Activated T-cell treated with anti-CD3 and anti-CD28 coated beads, Interleukin-2, amount 50 U/mL, for 72 hours (primary cell): ENCODE measurements around the gene OR5B3. TPM values are rescaled to one million over a fixed set of nuclear protein-coding genes. Genes with fewer than 3 reads are reported as not detected.

Source experiments
- ATAC-seq, 2 donors: fragments of 150-1000 bp; cut with Tn5 transposase; replicated peaks in 1 of 2; 2 replicates each; pipeline ENCODE4 v1.10.0; 2021; ENCODE audit warnings: moderate library complexity in 2 of 2, mild to moderate bottlenecking in 1 of 2
- DNase-seq, 2 donors: peaks; one replicate each; pipeline ENCODE4 v3.0.0; 2021 to 2022; ENCODE audit warnings: mixed read lengths in 1 of 2
- H3K27ac Mint-ChIP-seq: one replicate; pipeline ENCODE4 v1.8.0; 2022; ENCODE audit warnings: mild to moderate bottlenecking, moderate library complexity, mixed read lengths
- H3K27me3 Mint-ChIP-seq: one replicate; pipeline ENCODE4 v1.8.0; 2022; ENCODE audit warnings: low read depth, mixed read lengths
- H3K36me3 Mint-ChIP-seq, 2 donors: one replicate each; pipeline ENCODE4 v1.8.0; 2022; ENCODE audit warnings: mixed read lengths in 2 of 2, mild to moderate bottlenecking in 1 of 2; ENCODE audit not compliant: insufficient read depth in 2 of 2
- H3K4me1 Mint-ChIP-seq: one replicate; pipeline ENCODE4 v1.8.0; 2022; ENCODE audit warnings: low read depth, mixed read lengths
- H3K4me3 Mint-ChIP-seq, 2 donors: one replicate each; pipeline ENCODE4 v1.8.0; 2022; ENCODE audit warnings: mild to moderate bottlenecking in 2 of 2, mixed read lengths in 2 of 2, moderate library complexity in 2 of 2
- H3K9me3 Mint-ChIP-seq, 2 donors: one replicate each; pipeline ENCODE4 v1.8.0; 2022; ENCODE audit warnings: mixed read lengths in 2 of 2
- total RNA-seq, 2 donors: library from RNA; stranded (reverse); gene quantifications; one replicate each; pipeline ENCODE4 v1.2.3, GENCODE V29; 2022

Gene OR5B3
- total RNA-seq, 2 donors from 2014 or later, result not detected

DNA sequence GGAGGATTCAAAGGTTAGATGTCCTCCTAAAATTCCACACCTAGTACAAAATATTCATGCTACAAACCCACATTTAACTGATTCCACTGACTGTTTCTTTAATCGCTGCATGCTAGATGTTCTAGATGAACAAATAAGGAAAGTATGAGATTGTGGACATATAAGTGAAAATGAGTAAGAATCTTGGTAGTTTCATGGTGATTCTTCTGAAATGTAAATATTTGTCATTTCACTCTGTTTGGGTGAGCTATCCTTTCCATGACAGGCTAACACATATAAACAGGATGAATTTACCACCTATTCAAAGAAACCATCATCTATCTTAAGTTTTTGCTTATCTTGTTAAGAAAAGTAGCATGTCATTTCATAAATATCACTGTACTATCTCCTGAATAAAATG, 14.8 kb downstream of the OR5B3 start:
- peaks cover 0 to 3% of the 10 kb centered on the region in 2 donors for H3K9me3 Mint-ChIP-seq
- H3K4me3 Mint-ChIP-seq, result no peak overlapping the region
- H3K27ac Mint-ChIP-seq, result no peak overlapping the region
- no peaks in the 10 kb centered on the region for H3K36me3 Mint-ChIP-seq
- peaks cover 5% of the 10 kb centered on the region for H3K4me1 Mint-ChIP-seq
- peak in 1 of 2 donors; percentile 78 for ATAC-seq
- H3K27me3 Mint-ChIP-seq, result no peaks in the 10 kb centered on the region
- no peak for DNase-seq

DNA sequence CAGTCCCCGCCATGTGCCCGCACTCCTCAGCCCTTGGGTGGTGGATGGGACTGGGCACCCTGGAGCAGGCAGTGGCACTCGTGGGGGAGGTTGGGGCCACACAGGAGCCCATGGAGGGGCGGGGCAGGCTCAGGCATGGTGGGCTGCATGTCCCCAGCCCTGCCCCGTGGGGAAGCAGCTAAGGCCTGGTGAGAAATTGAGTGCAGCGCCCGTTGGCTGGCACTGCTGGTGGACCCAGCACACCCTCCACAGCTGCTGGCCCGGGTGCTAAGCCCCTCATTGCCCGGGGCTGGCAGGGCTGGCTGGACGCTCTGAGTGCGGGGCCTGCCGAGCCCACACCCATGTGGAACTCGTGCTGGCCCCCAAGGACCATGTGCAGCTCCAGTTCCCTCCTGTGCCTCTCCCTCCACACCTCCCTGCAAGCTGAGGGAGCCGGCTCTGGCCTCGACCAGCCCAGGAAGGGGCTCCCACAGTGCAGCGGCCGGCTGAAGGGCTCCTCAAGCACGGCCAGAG, 16.1 kb downstream of the OR5B3 start:
- ATAC-seq, result no peak
- Mint-ChIP-seq H3K9me3 (peaks cover 0 to 1% of the 10 kb centered on the region in 2 donors), H3K27ac (no peak overlapping the region), H3K27me3 (no peaks in the 10 kb centered on the region), H3K36me3 (no peaks in the 10 kb centered on the region), H3K4me1 (peaks cover 4% of the 10 kb centered on the region), H3K4me3 (no peak overlapping the region)
- DNase-seq, result no peak

DNA sequence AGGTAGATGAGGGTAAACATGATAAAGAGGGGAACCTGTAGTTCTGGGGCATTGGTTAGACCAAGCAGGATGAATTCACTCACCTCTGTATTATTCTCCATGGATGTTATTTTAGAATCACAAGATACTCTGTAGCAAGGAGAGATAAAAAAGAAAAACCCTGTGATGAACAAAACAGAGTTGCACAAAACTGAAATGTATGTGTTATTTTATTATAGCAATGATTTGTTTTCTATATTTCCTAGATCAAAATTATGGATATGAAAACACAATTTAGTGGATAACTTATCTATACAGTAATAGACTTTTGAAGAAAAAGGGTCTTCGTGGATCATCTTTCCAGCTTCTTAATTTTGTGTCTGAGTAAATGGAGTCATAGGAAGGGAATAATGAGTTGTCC, 47.7 kb downstream of the OR5B3 start, which contains the start of gene OR5B17:
Gene OR5B17 (minus strand): TSS at position 101 of the 400 bp plus-strand sequence. CDS start 0 bp downstream, at position 101.
- Mint-ChIP-seq H3K4me1 (no peaks in the 10 kb centered on the region), H3K4me3 (no peak within 1 kb of the TSS), H3K27me3 (peaks cover 18% of the 10 kb centered on the region), H3K36me3 (no peaks in the 10 kb centered on the region), H3K27ac (no peak within 1 kb of the TSS), H3K9me3 (no peaks in the 10 kb centered on the region)
- DNase-seq, result no peak
- ATAC-seq, result no peak

DNA sequence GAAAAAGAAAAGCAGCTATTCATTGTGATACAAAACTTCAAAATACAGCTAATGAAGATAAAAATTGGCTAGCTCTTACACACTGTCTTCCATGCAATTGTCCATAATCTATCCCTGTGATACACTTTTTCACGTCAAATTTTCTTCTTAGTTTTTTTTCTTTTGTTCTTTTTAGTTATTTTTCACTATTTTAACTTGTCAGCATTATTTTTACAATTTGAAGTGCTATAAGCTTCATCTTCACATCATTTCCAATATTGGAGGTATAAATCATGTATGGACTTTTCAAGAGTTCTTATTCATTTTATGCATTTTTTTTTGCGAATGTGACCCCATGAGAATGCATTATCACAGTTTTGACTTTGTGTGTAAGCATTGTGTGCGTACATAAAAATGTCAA, 51.9 kb downstream of the OR5B3 start:
- Mint-ChIP-seq H3K9me3 (no peaks in the 10 kb centered on the region), H3K27me3 (peaks cover 13% of the 10 kb centered on the region), H3K27ac (no peak overlapping the region), H3K4me1 (no peaks in the 10 kb centered on the region), H3K4me3 (no peak overlapping the region), H3K36me3 (no peaks in the 10 kb centered on the region)
- ATAC-seq (no peak), DNase-seq (no peak)

Other genes starting within 250 kb of the OR5B3 start
- gene OR9Q2, start 217.8 kb downstream of the OR5B3 start, total RNA-seq, result not detected
- gene OR1S2, start 202.7 kb downstream of the OR5B3 start, total RNA-seq, result not detected
- not detected for gene OR1S1, start 194.2 kb downstream of the OR5B3 start, total RNA-seq
- gene OR10Q1, start 178.0 kb downstream of the OR5B3 start, total RNA-seq, result not detected
- gene OR10W1, start 138.6 kb downstream of the OR5B3 start, total RNA-seq, result not detected
- not detected for gene OR5B17, start 47.8 kb downstream of the OR5B3 start, total RNA-seq
- not detected for gene OR5B2, start 21.2 kb upstream of the OR5B3 start, total RNA-seq
- under 1 TPM in 1 of 2 donors, not detected in 1; 0.24 TPM for gene OR5B12, start 35.4 kb upstream of the OR5B3 start, total RNA-seq
- gene OR5B21, start 101.2 kb upstream of the OR5B3 start, total RNA-seq, result under 1 TPM in 1 of 2 donors, not detected in 1; 0.35 TPM
- 100 to 1,000 TPM; 113 to 121 TPM for gene LPXN, start 169.0 kb upstream of the OR5B3 start, total RNA-seq
- 10 to 100 TPM; 43.4 to 48.4 TPM for gene ZFP91, start 172.2 kb upstream of the OR5B3 start, total RNA-seq
- gene CNTF, start 215.8 kb upstream of the OR5B3 start, total RNA-seq, result 1 to 10 TPM; 4.5 to 5.0 TPM